B cell (primary cell): ENCODE results near the gene COBL. TPM values are rescaled to one million over a fixed set of nuclear protein-coding genes. Genes with fewer than 3 reads are reported as not detected.

Experiments
- ATAC-seq: fragments of 200-7000 bp; cut with Tn5 transposase; one replicate; pipeline ENCODE4 v1.10.0; 2021; ENCODE audit warnings: low read depth, mild to moderate bottlenecking, moderate number of reproducible peaks, moderate library complexity
- CTCF ChIA-PET: fragments of 350-600 bp; sonication (Branson Sonifier 250); formaldehyde crosslinking; loops from one replicate; lab custom pipeline; 2021; ENCODE audit warnings: antibody characterized with exemption, inconsistent platforms; lab: Charles Lee
- POLR2A ChIA-PET: fragments of 350-600 bp; sonication (Branson Sonifier 250); formaldehyde crosslinking; loops from one replicate; lab custom pipeline; 2021; ENCODE audit warnings: antibody characterized with exemption; lab: Charles Lee
- DNase-seq: peaks from one replicate; pipeline ENCODE4 v3.0.0; 2013
- H2AFZ ChIP-seq: 2 replicates; pipeline ENCODE4 v1.6.1; 2012; ENCODE audit warnings: mild to moderate bottlenecking, low read depth, low read length; ENCODE audit not compliant: insufficient read depth, poor library complexity, severe bottlenecking
- H3K27ac ChIP-seq, 2 donors: 1 replicate in 1 of 2; 2 replicates in 1 of 2; pipeline ENCODE4 v1.5.1; 2012 to 2013; ENCODE audit warnings: low read length in 2 of 2, mild to moderate bottlenecking in 2 of 2, moderate library complexity in 1 of 2
- H3K27me3 ChIP-seq, 4 experiments: fragments of 200-600 bp in 1 of 4; sonication (generic) in 1 of 4; replicated peaks in 1 of 4; 1 replicate in 2 of 4; 2 replicates in 2 of 4; pipeline versions ENCODE4 v1.6.1 to v1.7.0; 2013 to 2016; ENCODE audit warnings: low read length in 3 of 4, mild to moderate bottlenecking in 2 of 4, mixed read lengths in 1 of 4, moderate library complexity in 1 of 4; ENCODE audit not compliant: insufficient read depth in 4 of 4, control insufficient read depth in 3 of 4; ENCODE audit errors: control extremely low read depth in 1 of 4
- H3K36me3 ChIP-seq, 2 experiments: replicated peaks in 1 of 2; 1 replicate in 1 of 2; 2 replicates in 1 of 2; pipeline versions ENCODE4 v1.6.1 to v1.7.1; 2013; ENCODE audit warnings: low read length in 1 of 2; ENCODE audit not compliant: insufficient read depth in 2 of 2, control insufficient read depth in 1 of 2; ENCODE audit errors: control extremely low read depth in 1 of 2, extremely low read depth in 1 of 2
- H3K4me1 ChIP-seq, 2 donors: fragments of 200-600 bp in 1 of 2; sonication (generic) in 1 of 2; 1 replicate in 1 of 2; 2 replicates in 1 of 2; pipeline versions ENCODE4 v1.5.1 to v1.6.1; 2013 to 2017; ENCODE audit warnings: low read length in 2 of 2; ENCODE audit not compliant: control insufficient read depth in 2 of 2, insufficient read depth in 2 of 2
- H3K4me2 ChIP-seq: replicated peaks from 2 replicates; pipeline ENCODE3; 2012; ENCODE audit warnings: mild to moderate bottlenecking, low read depth, low read length; ENCODE audit not compliant: poor library complexity, severe bottlenecking
- H3K4me3 ChIP-seq, 5 experiments: fragments of 200-600 bp in 1 of 5; sonication (generic) in 1 of 5; 1 replicate in 3 of 5; 2 replicates in 2 of 5; pipeline versions ENCODE4 v1.5.1 to v1.7.0; 2011 to 2016; ENCODE audit warnings: low read length in 4 of 5, mild to moderate bottlenecking in 4 of 5, low read depth in 2 of 5, control low read depth in 1 of 5, moderate library complexity in 1 of 5; ENCODE audit not compliant: insufficient read depth in 1 of 5; ENCODE audit errors: control extremely low read depth in 1 of 5, extremely low read depth in 1 of 5
- H3K79me2 ChIP-seq: fragments of 200-600 bp; sonication (generic); one replicate; pipeline ENCODE4 v1.6.0; 2016; ENCODE audit warnings: low read length; ENCODE audit not compliant: control insufficient read depth, insufficient read depth
- H3K9ac ChIP-seq: fragments of 200-600 bp; sonication (generic); 2 replicates; pipeline ENCODE4 v1.6.1; 2017; ENCODE audit warnings: mild to moderate bottlenecking, low read length, moderate library complexity
- H3K9me3 ChIP-seq, 3 donors: one replicate each; pipeline versions ENCODE4 v1.6.1 to v1.7.1; 2013; ENCODE audit warnings: low read length in 2 of 3; ENCODE audit not compliant: control insufficient read depth in 2 of 3, insufficient read depth in 1 of 3; ENCODE audit errors: control extremely low read depth in 1 of 3
- H4K20me1 ChIP-seq: 2 replicates; pipeline ENCODE4 v1.6.0; 2012; ENCODE audit warnings: mild to moderate bottlenecking, low read length; ENCODE audit not compliant: insufficient read depth, control insufficient read depth, poor library complexity, severe bottlenecking
- H3K27ac Mint-ChIP-seq: one replicate; pipeline ENCODE4 v1.8.0; 2021; ENCODE audit warnings: mixed read lengths
- H3K27me3 Mint-ChIP-seq: one replicate; pipeline ENCODE4 v1.8.0; 2021; ENCODE audit warnings: mixed read lengths
- H3K4me1 Mint-ChIP-seq: one replicate; pipeline ENCODE4 v1.8.0; 2021; ENCODE audit warnings: mixed read lengths
- H3K4me3 Mint-ChIP-seq: one replicate; pipeline ENCODE4 v1.8.0; 2021; ENCODE audit warnings: mixed read lengths
- H3K9me3 Mint-ChIP-seq: one replicate; pipeline ENCODE4 v1.8.0; 2022; ENCODE audit warnings: mixed read lengths; ENCODE audit not compliant: insufficient read depth
- CTCF ChIP-seq: fragments of 200-600 bp; IDR thresholded peaks from one replicate; pipeline ENCODE4 v1.8.0; 2022; ENCODE audit warnings: antibody characterized with exemption, mild to moderate bottlenecking
- EZH2 ChIP-seq: IDR thresholded peaks from 2 replicates; pipeline ENCODE4 v1.6.1; 2012; ENCODE audit warnings: borderline replicate concordance, low read depth, mild to moderate bottlenecking, moderate library complexity, low read length; ENCODE audit not compliant: insufficient read depth, poor library complexity, severe bottlenecking
- WGBS: methylation state at CpG from one replicate; pipeline ENCODE4 v1.1.5; 2013; ENCODE audit warnings: missing lambda C conversion rate; ENCODE audit not compliant: insufficient coverage; 5-methylcytosine and 5-hydroxymethylcytosine counted together
- intact Hi-C: fragments of 100-400 bp; cut with micrococcal nuclease; formaldehyde crosslinking; loops from one replicate; pipeline ENCODE4 v1.10.0; 2022
- polyA plus RNA-seq: library from polyadenylated mRNA; depleted of rRNA; stranded (reverse); fragments of >200 nt; gene quantifications from 2 replicates; pipeline ENCODE4 v1.2.3, GENCODE V29; 2012
- total RNA-seq, 2 donors: library from RNA; stranded (reverse); fragments of 120-200 nt in 1 of 2; gene quantifications; 1 replicate in 1 of 2; 2 replicates in 1 of 2; pipeline versions ENCODE4 v1.2.3 to v1.2.4, GENCODE V29; 2013 to 2022

The COBL gene
- total and polyA plus RNA-seq, 2 donors (not counting 1 experiment from before 2014, with no cell fraction given): not detected

- Histone ChIP-seq H4K20me1 (no peaks in the 10 kb centered on the region), H3K36me3 (no peaks in the 10 kb centered on the region), H2AFZ (no peak overlapping the region), H3K4me3 (no peak overlapping the region), H3K4me1 (no peaks in the 10 kb centered on the region), H3K9me3 (peaks cover 0 to 4% (median 0%) of the 10 kb centered on the region in 3 donors), H3K4me2 (no peak overlapping the region), H3K27me3 (no peaks in the 10 kb centered on the region), H3K27ac (no peak overlapping the region), H3K9ac (no peak overlapping the region), H3K79me2 (no peaks in the 10 kb centered on the region)
- POLR2A ChIA-PET: no interaction called here
- no peaks in the 10 kb centered on the region for H3K27me3 Mint-ChIP-seq
- H3K4me3 Mint-ChIP-seq: no peak overlapping the region
- H3K27ac Mint-ChIP-seq: no peak overlapping the region
- peaks cover 4% of the 10 kb centered on the region for H3K9me3 Mint-ChIP-seq
- intact Hi-C loops: no loop called here
- DNase-seq (no peak), ATAC-seq (no peak)
- TF ChIP-seq CTCF (no peak), EZH2 (no peak)
- CTCF ChIA-PET: no interaction called here
- H3K4me1 Mint-ChIP-seq: no peaks in the 10 kb centered on the region
- 75% methylated on average over 2 of the region's 6 CpGs for WGBS
These were observed 37.8 kb downstream of the COBL start for GRCh38 chr7:51278797-51279196.

- H3K4me1 ChIP-seq: no peaks in the 10 kb centered on the region
- intact Hi-C loops: no loop called here
- no peak overlapping the region for H2AFZ ChIP-seq
- no peaks in the 10 kb centered on the region for H3K36me3 ChIP-seq
- H3K9me3 ChIP-seq: no peaks in the 10 kb centered on the region
- POLR2A ChIA-PET: no interaction called here
- no peaks in the 10 kb centered on the region for H3K27me3 Mint-ChIP-seq
- no peaks in the 10 kb centered on the region for H3K4me1 Mint-ChIP-seq
- peaks cover 4% of the 10 kb centered on the region for H3K9me3 Mint-ChIP-seq
- no peak overlapping the region for H3K4me2 ChIP-seq
- H3K27ac ChIP-seq: no peak overlapping the region
- H3K79me2 ChIP-seq: no peaks in the 10 kb centered on the region
- WGBS: 97% methylated on average over 5 of the region's 5 CpGs
- H3K4me3 Mint-ChIP-seq: no peak overlapping the region
- H4K20me1 ChIP-seq: no peaks in the 10 kb centered on the region
- DNase-seq (no peak), ATAC-seq (no peak)
- no peak overlapping the region for H3K9ac ChIP-seq
- TF ChIP-seq CTCF (no peak), EZH2 (no peak)
- H3K4me3 ChIP-seq: no peak overlapping the region
- H3K27ac Mint-ChIP-seq: no peak overlapping the region
- CTCF ChIA-PET: no interaction called here
- no peaks in the 10 kb centered on the region for H3K27me3 ChIP-seq
These were observed 39.6 kb downstream of the COBL start for GRCh38 chr7:51276967-51277366.
